Neural progenitor cell (in vitro differentiated cells): Measurements from ENCODE around the gene CENPO.

Experiments
- CTCF ChIP-seq: fragments of 200-600 bp; sonication (generic); IDR thresholded peaks from 2 replicates; pipeline ENCODE4 v1.5.1; 2017; ENCODE audit warnings: antibody characterized with exemption, mild to moderate bottlenecking
- EZH2 ChIP-seq: fragments of 200-600 bp; sonication (generic); IDR thresholded peaks from 2 replicates; pipeline ENCODE4 v1.6.1; 2017; ENCODE audit warnings: antibody characterized with exemption, mild to moderate bottlenecking, moderate library complexity
- EZH2phosphoT487 ChIP-seq: fragments of 200-600 bp; sonication (generic); IDR thresholded peaks from 2 replicates; pipeline ENCODE4 v1.6.1; 2017; ENCODE audit warnings: antibody characterized with exemption

GRCh38 chr2:24856791-24857211 is 63.6 kb downstream of the CENPO start:
- TF ChIP-seq CTCF = no peak
- TF ChIP-seq EZH2 = no peak
- TF ChIP-seq EZH2phosphoT487 = no peak
